HG02870 (cell line): ENCODE results near the gene ZNF503.

ENCODE experiments used
- ATAC-seq: cut with Tn5 transposase; IDR thresholded peaks from one replicate; pipeline ENCODE4 v1.9.1; 2021; ENCODE audit warnings: mild to moderate bottlenecking, moderate library complexity; ENCODE audit not compliant: unreplicated experiment

ZNF503 gene, protein sequence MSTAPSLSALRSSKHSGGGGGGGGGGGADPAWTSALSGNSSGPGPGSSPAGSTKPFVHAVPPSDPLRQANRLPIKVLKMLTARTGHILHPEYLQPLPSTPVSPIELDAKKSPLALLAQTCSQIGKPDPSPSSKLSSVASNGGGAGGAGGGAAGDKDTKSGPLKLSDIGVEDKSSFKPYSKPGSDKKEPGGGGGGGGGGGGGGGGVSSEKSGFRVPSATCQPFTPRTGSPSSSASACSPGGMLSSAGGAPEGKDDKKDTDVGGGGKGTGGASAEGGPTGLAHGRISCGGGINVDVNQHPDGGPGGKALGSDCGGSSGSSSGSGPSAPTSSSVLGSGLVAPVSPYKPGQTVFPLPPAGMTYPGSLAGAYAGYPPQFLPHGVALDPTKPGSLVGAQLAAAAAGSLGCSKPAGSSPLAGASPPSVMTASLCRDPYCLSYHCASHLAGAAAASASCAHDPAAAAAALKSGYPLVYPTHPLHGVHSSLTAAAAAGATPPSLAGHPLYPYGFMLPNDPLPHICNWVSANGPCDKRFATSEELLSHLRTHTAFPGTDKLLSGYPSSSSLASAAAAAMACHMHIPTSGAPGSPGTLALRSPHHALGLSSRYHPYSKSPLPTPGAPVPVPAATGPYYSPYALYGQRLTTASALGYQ

DNA sequence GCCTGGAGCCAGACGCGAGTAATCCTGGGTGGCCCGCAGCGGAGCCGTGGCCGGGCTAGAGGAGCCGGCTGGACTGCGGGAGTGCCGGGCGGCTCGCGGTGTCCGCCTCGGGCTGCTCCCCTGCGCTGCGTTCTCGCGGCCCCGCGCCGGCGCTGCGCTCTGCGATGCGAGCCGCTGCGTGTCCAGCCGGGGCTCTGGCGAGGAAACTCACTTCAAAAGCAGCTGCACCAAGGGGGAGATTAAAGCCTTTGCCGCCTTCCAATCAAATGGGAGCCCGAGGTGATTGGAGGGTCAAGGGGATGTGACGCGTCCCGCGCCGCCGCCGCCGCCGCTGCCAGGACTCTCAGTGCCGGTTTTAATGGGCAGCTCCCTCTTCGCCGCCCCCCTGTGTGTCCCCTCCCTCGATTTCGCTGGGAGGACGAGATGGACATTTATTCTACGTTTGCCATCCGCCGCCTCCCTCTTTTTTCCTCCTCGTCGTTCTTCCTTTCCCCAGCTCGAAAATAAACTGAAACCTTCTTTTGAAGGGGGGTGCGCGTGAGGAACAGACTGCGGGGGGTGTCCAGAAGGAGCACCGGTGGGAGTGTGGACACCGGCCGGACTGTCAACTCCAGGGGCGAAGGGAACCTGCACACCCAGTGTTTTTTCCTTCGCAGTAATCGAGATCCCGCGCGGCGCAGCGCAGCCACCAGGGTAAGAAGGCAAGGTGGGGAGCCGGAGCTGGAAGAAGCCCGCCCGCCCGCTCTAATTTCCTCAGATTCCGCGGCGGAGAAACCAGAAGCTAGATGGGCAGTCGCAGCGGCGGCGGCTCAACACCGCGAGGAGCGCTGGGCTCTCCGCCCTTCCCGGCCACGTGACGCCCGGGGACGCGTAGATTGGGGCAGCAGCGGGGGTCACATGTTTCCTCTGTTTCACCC lies at the start of gene ZNF503:
ZNF503 (minus strand) TSS at position 196 of the 917 bp plus-strand sequence. CDS start 345 bp downstream, outside the sequence.
- ATAC-seq, result peak; percentile 56

- ATAC-seq, result no peak
Measured at GRCh38 chr10:75450644-75451640, 49.4 kb upstream of the ZNF503 start.

DNA sequence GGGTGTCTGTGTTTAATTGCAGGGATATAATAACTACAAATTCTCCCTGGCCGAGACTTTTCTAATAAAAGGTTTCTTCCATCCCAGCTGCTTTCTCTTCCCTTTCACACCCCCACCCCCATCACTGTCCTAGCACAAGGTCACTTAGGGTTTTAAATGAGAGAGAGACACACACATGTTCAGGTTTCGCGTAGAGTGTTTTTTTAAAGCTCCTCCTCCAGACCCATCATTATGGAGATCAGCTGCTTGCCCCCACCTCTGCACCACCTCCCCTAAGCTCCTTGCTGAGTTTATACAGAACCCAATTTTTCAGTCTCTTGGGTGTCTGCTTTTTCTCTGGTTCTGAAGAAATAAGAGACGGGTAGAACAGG lies 48.5 kb upstream of the ZNF503 start:
- ATAC-seq, result no peak

- ATAC-seq, result no peak
Measured at GRCh38 chr10:75449382-75450074, 48.0 kb upstream of the ZNF503 start.

DNA sequence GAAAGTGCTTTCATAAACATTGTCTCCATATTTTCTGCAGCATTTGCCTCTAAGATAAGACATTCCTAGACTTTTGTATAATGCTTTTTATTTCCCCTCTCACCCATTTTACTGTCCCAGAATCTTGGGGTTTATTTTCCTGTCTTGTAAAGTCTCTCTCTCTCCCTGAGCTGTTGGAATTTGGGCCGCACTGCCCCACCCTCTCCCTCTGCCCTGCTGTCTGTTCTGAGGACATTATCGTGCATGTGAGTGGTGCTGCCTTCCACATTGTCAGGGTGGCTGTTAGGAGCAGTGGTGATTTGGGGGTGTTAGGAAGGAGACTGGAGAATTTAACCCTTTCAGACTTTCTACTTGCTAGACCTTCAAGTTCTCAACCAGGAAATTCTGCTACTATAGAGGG lies 46.6 kb upstream of the ZNF503 start:
- no peak for ATAC-seq

DNA sequence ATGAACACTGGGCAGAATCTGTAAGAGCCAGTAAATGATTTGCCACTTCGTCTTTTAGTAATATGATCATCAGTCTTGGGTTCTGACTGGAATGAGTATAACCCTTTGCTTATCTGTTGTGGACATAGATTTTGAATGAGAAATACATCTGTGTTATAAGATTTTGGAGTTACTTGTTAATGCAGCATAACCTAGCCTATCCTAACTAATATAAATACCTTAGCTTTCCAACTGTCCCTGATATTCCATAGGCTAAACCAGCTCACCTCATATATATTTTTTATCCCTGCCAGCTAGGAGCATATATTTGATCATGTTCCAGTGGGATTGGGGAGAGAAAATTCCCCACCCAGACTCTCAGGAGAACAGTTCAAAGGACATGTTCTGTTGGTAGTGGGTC lies 44.9 kb upstream of the ZNF503 start:
- ATAC-seq, result no peak

GRCh38 chr10:75444781-75445386 lies 43.3 kb upstream of the ZNF503 start:
- ATAC-seq, result no peak

DNA sequence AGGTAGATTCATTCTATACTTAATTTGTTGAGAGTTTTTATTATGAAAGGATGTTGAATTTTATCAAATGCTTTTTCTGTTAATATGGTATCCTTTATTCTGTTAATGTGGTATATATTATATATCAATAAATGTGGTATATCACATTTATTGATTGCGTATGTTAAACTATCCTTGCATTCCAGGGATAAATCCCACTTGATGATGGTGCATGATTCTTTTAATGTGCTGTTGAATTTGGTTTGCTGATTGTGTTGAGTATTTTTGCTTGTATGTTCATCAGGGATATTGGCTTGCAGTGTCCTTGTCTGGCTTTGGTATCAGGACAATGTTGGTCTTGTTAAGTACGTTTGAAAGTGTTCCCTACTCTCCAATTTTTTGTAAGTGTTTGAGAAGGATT lies 41.8 kb upstream of the ZNF503 start:
- ATAC-seq, result no peak

- no peak for ATAC-seq
Measured at GRCh38 chr10:75441682-75442081, 40.1 kb upstream of the ZNF503 start.

GRCh38 chr10:75441196-75441595 lies 39.6 kb upstream of the ZNF503 start:
- ATAC-seq, result no peak

- ATAC-seq, result no peak
Measured at GRCh38 chr10:75440271-75440793, 38.8 kb upstream of the ZNF503 start.

DNA sequence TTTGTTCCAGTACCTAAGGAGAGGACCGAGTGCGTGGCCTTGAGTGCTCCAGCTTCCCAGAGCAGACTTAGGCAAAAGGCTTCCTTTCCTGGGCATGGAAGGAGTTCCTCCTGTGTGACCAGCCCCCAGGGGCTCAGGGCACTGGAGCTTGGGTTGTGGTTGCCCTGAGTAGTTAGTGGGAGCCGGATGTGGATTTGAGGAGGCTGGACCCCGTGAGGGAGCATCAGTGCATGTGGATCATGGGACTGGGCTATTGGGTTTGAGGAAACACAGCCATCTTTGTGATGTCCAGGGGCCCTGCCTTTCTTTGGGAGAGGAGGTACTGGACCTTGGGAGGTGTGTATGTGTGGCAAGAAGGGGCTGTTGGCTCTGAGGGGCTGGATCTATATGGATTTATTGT lies 38.2 kb upstream of the ZNF503 start:
- ATAC-seq, result no peak

- ATAC-seq, result no peak
Measured at GRCh38 chr10:75438275-75438674, 36.7 kb upstream of the ZNF503 start.

DNA sequence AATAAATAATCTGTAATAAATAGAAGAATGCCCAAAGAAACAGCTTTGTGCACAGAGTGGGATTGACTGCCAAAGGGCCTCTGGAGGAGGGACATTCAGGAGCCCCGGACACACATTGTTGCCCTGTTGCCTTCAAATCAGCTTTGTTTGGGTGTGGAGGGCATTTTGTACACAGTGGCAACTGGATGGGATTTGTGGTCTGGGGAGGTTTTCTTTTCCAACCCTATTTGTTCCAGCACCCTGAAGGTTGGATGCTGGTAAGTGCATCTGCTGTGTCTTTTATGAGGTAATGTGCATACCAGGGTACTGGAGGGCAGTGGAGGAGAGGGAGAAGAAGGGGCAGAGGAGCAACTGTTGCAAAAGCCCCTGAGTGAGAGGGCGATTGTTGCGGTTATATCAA lies 36.1 kb upstream of the ZNF503 start:
- ATAC-seq, result no peak

GRCh38 chr10:75436896-75437295 lies 35.3 kb upstream of the ZNF503 start:
- no peak for ATAC-seq

DNA sequence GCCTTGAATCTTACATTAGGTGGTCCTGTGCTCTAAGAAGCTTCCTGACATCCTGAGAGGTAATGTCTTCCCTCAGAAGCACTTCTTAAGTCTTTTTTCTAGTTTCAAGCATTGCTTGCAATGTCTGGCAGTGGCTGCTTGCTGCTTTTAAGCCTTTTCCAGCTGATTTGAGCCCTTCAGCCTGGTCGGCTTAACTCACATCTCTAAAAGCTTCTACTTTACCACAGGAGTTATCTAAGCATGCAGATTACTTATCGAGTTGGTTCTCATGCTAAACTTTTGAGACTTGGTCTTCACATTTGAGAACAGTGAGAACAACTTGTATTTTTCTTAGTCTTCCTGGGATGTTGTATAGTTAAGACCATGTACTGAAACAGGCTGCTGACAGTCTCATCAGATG lies 33.7 kb upstream of the ZNF503 start:
- ATAC-seq, result no peak

GRCh38 chr10:75434291-75434690 lies 32.7 kb upstream of the ZNF503 start:
- no peak for ATAC-seq

DNA sequence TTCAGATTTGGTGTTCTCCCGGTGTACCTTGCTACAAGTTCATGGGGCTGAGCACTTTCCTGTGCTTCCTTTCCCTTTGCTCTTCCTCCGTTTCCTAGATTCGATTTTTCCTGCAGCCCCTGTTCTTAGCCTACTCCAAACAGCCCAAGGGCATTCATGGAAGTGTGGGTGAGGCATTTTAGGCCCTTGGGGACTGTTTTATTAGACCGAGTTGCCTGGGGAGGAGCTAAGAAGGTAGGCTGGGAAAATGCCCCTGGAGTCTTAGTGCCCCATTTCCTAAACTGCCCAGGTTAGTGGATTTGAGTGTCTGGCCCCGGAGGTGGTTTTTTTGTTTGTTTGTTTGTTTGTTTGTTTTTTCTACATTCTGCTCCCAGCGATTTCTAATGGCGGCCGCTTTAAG lies 31.7 kb upstream of the ZNF503 start:
- no peak for ATAC-seq

DNA sequence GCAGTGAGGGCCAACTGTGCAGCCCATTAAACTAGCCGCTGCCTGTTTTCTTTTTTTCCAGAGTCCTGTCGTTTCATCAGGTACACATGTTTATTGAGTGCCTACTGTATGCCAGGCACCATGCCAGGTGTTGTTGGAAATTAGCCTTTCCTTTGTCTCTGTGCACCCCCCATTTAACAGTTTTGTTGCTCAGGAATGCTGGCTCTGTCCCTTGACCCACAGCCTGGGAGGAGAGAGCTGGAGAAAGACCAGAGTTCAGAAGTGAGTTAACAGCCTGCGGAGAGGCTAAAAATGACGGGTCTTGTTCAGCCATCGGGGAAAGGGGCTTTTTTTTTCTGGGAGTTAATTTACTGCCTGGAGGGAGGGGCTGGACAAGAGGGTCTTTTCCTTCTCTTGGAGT lies 31.2 kb upstream of the ZNF503 start:
- no peak for ATAC-seq
